IgD-negative memory B cell (primary cell): ENCODE measurements around the gene RND1. TPM values are rescaled to one million over a fixed set of nuclear protein-coding genes. Genes with fewer than 3 reads are reported as not detected.
"Not testable (repeated sequence)": the region's sequence is repeated elsewhere in the genome, so short reads cannot be mapped to it uniquely, and the experiment has no call there.

Experiments used
- H3K27ac Mint-ChIP-seq, 3 donors: one replicate each; pipeline ENCODE4 v1.8.0; 2020 to 2022; ENCODE audit warnings: mild to moderate bottlenecking in 3 of 3, mixed read lengths in 3 of 3, moderate library complexity in 1 of 3
- H3K27me3 Mint-ChIP-seq: one replicate; pipeline ENCODE4 v1.8.0; 2021; ENCODE audit warnings: mixed read lengths
- H3K36me3 Mint-ChIP-seq: one replicate; pipeline ENCODE4 v1.8.0; 2020; ENCODE audit warnings: mild to moderate bottlenecking, mixed read lengths
- H3K4me1 Mint-ChIP-seq, 3 donors: one replicate each; pipeline ENCODE4 v1.8.0; 2020 to 2022; ENCODE audit warnings: mixed read lengths in 3 of 3, mild to moderate bottlenecking in 1 of 3
- H3K4me3 Mint-ChIP-seq, 4 donors: one replicate each; pipeline ENCODE4 v1.8.0; 2020 to 2022; ENCODE audit warnings: mild to moderate bottlenecking in 4 of 4, mixed read lengths in 4 of 4, moderate library complexity in 3 of 4
- H3K9me3 Mint-ChIP-seq, 3 donors: one replicate each; pipeline ENCODE4 v1.8.0; 2020 to 2021; ENCODE audit warnings: mixed read lengths in 3 of 3, mild to moderate bottlenecking in 1 of 3
- polyA plus RNA-seq: library from polyadenylated mRNA; unstranded; fragments of 300-500 nt; fragmentation: Illumina TruSeq; gene quantifications from one replicate; pipeline ENCODE4 v1.2.3, GENCODE V29; 2021

RND1 gene
- 2.6 TPM for polyA plus RNA-seq

DNA sequence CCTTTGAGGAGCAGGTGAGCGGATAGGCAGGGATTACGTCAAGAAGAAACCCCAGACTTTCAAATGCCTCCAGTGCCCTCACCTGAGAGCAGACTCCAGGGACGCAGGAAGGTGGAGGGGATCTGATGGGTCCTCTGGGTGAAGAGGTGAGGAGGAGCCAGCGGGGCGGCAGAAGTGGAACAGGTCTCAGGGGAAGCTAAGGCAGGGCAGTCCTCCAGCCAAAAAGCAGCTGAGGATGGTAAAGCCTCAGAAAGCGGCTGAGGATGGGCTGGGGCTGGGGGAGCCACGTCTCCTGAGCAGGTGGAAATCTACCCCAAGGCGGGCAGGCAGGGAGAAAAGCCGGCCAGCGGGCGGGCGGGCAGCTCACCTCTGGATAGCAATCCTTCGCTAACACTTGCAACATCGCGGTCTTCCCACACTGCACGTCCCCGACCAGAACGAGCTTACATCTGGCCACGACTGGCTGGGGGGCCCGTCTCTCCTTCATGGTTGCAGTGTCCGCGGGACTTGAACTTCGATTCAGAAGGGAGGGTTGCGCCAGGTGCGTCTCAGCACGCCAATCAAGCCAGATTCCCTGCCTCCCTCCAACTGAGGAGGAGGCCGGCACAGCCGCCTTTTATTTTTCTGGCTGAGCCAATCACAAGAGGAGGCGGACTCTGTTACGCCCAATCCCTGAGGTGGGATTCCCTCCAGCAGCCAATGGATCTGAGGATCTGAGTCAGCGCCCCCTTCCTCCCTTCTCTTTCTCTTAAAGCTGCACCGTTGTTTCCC, at the start of gene RND1:
RND1 (minus strand) TSS at position 590 of the 771 bp plus-strand sequence; CDS start at position 487, 103 bp downstream.
- Mint-ChIP-seq H3K36me3 (peaks cover 8% of the 10 kb centered on the region), H3K4me1 (peaks cover 17 to 24% (median 18%) of the 10 kb centered on the region in 3 donors), H3K27me3 (peaks cover 13% of the 10 kb centered on the region), H3K4me3 (peak within 1 kb of the TSS; percentile 90 to 97 (median 93)), H3K9me3 (no peaks in the 10 kb centered on the region), H3K27ac (peak within 1 kb of the TSS; percentile 52 to 94 (median 91))

DNA sequence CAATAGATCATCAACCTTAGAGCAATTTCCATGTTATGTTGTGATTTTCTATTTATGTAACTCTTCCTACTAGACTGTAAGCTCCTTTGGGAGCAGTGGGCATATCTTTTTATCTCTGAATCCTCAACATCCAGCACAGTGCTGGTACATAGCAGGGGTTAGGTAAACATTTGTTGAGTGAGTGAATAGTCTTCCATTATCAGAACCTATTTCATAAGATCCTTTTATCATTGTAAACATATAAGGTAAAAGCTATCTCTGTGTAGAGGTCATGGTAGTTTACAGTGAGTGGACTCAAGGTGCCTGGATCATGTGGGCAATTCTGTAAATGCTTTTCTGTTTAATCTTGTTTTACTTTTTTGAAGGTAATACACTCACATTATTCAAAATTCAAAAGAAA, 44.5 kb upstream of the RND1 start:
- H3K36me3 Mint-ChIP-seq: no peaks in the 10 kb centered on the region
- H3K27me3 Mint-ChIP-seq: no peaks in the 10 kb centered on the region
- H3K9me3 Mint-ChIP-seq: peaks cover 0 to 2% (median 0%) of the 10 kb centered on the region in 3 donors
- H3K4me1 Mint-ChIP-seq: no peaks in the 10 kb centered on the region
- H3K27ac Mint-ChIP-seq: no peak overlapping the region
- H3K4me3 Mint-ChIP-seq: no peak overlapping the region

DNA sequence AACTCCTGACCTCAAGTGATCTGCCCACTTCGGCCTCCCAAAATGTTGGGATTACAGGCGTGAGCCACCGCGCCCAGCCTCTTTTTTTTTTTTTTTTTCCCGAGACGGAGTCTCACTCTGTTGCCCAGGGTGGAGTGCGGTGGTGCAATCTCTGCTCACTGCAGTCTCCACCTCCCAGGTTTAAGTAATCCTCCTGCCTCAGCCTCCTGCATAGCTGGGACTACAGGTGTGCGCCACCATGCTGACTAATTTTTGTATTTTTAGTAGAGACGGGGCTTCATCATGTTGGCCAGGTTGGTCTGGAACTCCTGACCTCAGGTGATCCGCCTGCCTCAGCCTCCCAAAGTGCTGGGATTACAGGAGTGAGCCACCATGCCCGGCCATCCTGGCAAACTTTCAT, 44.0 kb upstream of the RND1 start:
- not testable (repeated sequence) for H3K9me3 Mint-ChIP-seq, H3K27me3 Mint-ChIP-seq, H3K27ac Mint-ChIP-seq, H3K4me1 Mint-ChIP-seq, H3K4me3 Mint-ChIP-seq, H3K36me3 Mint-ChIP-seq

DNA sequence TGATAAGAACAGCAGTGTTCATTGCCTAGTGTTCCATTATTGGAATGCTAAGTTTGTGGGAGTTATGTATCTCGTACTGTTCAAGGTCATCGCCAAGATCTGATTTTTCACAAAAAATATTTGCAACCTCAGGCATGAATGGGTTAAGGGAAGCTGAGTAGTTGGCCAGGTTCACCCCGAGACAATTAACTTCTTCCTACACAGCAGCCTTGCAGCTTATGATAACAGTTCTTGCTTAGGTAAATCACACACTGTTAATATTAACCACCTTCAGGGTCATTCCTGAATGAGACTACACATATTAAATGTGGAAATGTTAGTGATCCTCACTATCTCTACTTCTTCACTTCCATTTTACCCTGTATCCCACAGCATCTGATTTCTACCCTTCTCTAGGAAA, 41.6 kb upstream of the RND1 start:
- Mint-ChIP-seq H3K36me3 (no peaks in the 10 kb centered on the region), H3K27me3 (peaks cover 6% of the 10 kb centered on the region), H3K4me1 (peaks cover 0 to 4% (median 3%) of the 10 kb centered on the region in 3 donors), H3K27ac (peak overlapping the region in 1 of 3 donors; percentile 11), H3K4me3 (no peak overlapping the region), H3K9me3 (no peaks in the 10 kb centered on the region)

DNA sequence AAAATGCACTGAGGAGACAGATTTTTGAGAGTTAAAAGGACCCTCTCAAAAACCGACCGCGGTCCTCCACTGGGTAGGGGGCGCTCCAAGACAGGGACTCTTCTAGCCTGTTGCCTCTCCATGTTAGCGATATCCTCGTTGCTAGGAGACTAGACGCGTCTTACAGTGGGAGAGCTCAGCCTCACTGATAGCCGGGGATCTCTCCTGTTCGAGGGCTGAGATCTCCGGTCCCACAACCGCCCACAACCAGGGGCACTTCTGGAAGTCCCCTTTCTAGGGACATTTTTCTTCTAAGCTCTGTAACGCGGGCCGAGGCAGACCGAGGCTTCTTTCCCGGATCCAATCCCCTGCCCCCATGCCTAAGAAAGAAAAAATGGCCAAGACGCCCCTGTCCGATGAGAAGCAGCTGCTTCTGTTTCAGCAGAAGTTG, 38.3 kb upstream of the RND1 start:
- Mint-ChIP-seq H3K4me3 (peak overlapping the region; percentile 48 to 89 (median 82)), H3K27ac (peak overlapping the region in 1 of 3 donors; percentile 71), H3K27me3 (peaks cover 6% of the 10 kb centered on the region), H3K36me3 (no peaks in the 10 kb centered on the region), H3K4me1 (peaks cover 0 to 4% (median 3%) of the 10 kb centered on the region in 3 donors), H3K9me3 (no peaks in the 10 kb centered on the region)

- Mint-ChIP-seq H3K36me3 (no peaks in the 10 kb centered on the region), H3K27me3 (peaks cover 9% of the 10 kb centered on the region), H3K4me1 (peaks cover 0 to 4% (median 3%) of the 10 kb centered on the region in 3 donors), H3K9me3 (no peaks in the 10 kb centered on the region), H3K4me3 (peak overlapping the region; percentile 48 to 70 (median 54)), H3K27ac (no peak overlapping the region)
These were observed 37.8 kb upstream of the RND1 start for GRCh38 chr12:48903363-48903981.

DNA sequence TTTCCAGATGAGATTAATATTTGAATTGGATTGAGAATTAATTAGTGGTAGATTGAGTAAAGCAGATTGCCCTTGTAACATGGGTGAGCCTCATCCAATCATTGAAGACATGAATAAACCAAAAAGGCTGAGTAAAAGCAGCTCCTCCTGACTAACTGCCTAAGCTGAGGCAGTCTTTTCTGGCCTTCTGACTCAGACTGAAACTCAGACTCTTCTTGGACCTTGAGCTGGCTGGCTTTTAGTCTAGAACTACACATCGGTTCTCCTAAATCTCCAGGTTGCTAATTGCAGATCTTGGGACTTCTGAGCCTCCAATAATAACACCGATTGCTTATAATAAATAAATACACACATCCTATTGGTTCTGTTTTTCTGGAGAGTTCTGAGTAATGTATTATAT, 35.6 kb upstream of the RND1 start:
- H3K27me3 Mint-ChIP-seq: peaks cover 9% of the 10 kb centered on the region
- no peaks in the 10 kb centered on the region for H3K9me3 Mint-ChIP-seq
- no peak overlapping the region for H3K27ac Mint-ChIP-seq
- H3K4me1 Mint-ChIP-seq: peaks cover 0 to 4% (median 3%) of the 10 kb centered on the region in 3 donors
- H3K4me3 Mint-ChIP-seq: no peak overlapping the region
- H3K36me3 Mint-ChIP-seq: no peaks in the 10 kb centered on the region

- Mint-ChIP-seq H3K4me1 (peaks cover 0 to 4% (median 3%) of the 10 kb centered on the region in 3 donors), H3K9me3 (no peaks in the 10 kb centered on the region), H3K27ac (no peak overlapping the region), H3K36me3 (no peaks in the 10 kb centered on the region), H3K27me3 (peaks cover 10% of the 10 kb centered on the region), H3K4me3 (no peak overlapping the region)
These were observed 34.0 kb upstream of the RND1 start for GRCh38 chr12:48899651-48900050.

GRCh38 chr12:48894271-48894670, 28.6 kb upstream of the RND1 start:
- H3K4me3 Mint-ChIP-seq: no peak overlapping the region

DNA sequence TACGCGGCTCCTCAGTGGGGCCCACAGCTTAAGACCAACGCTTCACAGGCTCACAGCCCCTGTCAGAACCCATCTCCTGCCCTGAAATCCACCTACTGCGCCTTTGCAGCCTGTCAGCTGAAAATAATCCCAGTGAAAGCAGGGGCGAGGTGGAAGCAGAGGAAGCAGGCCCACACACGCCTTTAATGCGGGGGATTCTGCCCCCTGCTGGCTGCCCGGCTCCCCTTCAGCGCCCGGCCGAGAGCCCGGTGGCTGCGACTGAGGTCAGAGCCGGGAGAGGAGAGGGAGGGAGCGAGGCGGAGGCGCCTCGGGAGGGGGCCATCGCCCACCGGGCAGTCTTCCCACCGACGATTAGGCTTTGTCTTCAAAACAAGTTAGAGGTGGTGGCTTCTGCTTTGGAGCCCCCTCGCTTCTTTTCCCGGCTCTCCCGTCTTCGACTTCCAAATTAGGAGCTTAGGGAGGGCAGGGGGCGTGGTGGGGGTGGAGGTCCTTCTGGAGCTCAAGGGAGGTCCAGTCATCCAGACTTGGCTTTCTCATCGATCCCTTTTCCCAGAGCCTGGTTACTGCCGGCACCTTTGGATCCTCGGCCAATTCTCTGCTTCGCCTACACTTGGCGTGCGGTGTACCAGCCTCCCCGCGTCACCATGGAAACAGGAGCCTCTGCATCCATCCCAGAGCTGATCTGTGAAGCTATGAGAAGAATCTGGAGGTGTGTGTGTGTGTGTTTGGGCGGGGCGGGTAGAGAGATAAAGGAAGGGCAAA, 25.2 kb upstream of the RND1 start:
- Mint-ChIP-seq H3K27me3 (peaks cover 14% of the 10 kb centered on the region), H3K4me3 (peak overlapping the region in 1 of 4 donors; percentile 37), H3K4me1 (peaks cover 0 to 2% (median 0%) of the 10 kb centered on the region in 3 donors), H3K27ac (peak overlapping the region in 1 of 3 donors; percentile 57), H3K36me3 (peaks cover 1% of the 10 kb centered on the region), H3K9me3 (no peaks in the 10 kb centered on the region)

More at GRCh38 chr12:48894271-48894670, 28.6 kb upstream of the RND1 start:
- H3K27me3 Mint-ChIP-seq: peaks cover 17% of the 10 kb centered on the region
- H3K36me3 Mint-ChIP-seq: peaks cover 1% of the 10 kb centered on the region
- peaks cover 0 to 2% (median 0%) of the 10 kb centered on the region in 3 donors for H3K4me1 Mint-ChIP-seq
- H3K27ac Mint-ChIP-seq: no peak overlapping the region
- H3K9me3 Mint-ChIP-seq: no peaks in the 10 kb centered on the region

DNA sequence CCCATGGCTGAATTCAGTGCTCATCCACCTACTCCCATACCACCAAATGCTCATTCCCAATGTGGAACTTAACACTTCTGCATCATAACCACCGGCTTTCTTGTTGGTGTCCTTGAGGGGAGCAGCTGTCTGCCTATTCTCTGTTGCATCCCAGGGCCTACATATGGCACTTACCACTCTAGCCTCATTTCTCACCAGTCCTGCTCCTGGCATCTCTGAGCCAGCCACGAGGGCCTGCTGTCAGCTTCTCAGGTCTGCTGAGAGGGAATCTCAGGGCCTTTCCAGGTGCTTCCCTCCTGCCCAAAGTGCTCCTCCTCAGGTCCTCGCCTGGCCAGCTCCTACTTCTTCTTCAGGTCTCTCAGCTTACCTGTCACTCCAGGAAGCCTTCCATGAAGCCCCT, 24.0 kb upstream of the RND1 start:
- peak overlapping the region in 1 of 4 donors; percentile 44 for H3K4me3 Mint-ChIP-seq
- peaks cover 1% of the 10 kb centered on the region for H3K36me3 Mint-ChIP-seq
- no peak overlapping the region for H3K27ac Mint-ChIP-seq
- peaks cover 12% of the 10 kb centered on the region for H3K27me3 Mint-ChIP-seq
- no peaks in the 10 kb centered on the region for H3K9me3 Mint-ChIP-seq
- peaks cover 0 to 2% (median 0%) of the 10 kb centered on the region in 3 donors for H3K4me1 Mint-ChIP-seq

DNA sequence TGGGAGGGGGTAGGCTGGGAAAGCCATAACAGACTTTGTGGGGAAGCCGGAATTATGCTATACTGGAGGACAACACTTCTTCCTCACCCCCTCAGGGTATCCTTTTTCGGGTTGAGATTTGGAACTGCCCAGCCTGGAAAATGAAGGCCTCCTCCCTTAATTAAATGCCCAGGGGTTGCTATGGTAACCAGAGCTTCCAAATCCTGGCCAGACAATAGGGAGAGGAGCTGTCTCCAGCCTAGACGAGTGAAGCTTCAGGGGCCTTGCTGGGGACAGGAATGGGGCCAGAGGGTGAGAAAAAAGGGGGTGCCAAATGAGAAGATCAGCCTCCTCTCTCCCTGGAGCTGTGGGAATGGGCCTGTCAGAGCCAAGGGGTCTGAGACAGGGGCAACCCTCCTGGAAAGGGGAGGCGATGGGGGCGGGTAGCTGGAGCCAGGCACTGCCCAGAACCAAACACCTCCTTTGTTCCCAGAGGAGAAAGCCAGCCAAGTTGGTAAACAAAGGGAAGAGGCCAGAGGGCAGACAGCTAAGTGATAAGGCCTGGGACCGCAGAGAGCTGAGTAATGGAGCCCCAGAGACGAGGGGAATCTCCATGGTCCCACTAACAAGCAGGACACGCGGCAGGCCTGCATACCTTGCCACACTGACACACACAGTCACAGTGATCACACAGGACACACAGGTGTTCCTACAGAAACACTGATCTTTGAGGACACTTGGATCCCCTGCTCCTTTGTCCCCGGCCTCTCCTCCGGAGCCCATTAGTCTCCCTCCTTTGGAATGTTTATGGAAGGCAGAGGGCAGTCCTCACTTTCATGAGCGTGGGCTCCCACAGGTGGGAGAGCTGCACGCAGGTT, 17.9 kb upstream of the RND1 start:
- Mint-ChIP-seq H3K27me3 (peaks cover 19% of the 10 kb centered on the region), H3K27ac (no peak overlapping the region), H3K4me3 (no peak overlapping the region), H3K36me3 (no peaks in the 10 kb centered on the region), H3K9me3 (no peaks in the 10 kb centered on the region), H3K4me1 (no peaks in the 10 kb centered on the region)

DNA sequence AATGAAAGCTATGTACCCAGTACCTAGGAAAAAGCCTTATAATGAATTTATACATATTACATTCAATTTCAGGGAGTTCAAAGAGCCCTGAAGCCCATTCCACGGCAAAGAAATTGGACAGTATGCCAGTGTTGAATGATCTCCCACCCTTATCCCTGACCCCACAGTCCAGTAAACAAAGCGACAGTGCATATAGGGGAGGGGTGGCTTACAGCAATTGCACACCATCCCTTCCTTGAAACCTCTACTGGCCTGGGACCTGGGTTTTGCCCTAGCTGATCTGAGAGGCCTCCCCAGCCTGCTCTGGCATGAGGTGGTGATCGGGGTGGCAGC, 17.3 kb upstream of the RND1 start:
- H3K4me1 Mint-ChIP-seq: no peaks in the 10 kb centered on the region
- no peaks in the 10 kb centered on the region for H3K36me3 Mint-ChIP-seq
- H3K9me3 Mint-ChIP-seq: no peaks in the 10 kb centered on the region
- H3K27me3 Mint-ChIP-seq: peaks cover 19% of the 10 kb centered on the region
- no peak overlapping the region for H3K27ac Mint-ChIP-seq
- no peak overlapping the region for H3K4me3 Mint-ChIP-seq

DNA sequence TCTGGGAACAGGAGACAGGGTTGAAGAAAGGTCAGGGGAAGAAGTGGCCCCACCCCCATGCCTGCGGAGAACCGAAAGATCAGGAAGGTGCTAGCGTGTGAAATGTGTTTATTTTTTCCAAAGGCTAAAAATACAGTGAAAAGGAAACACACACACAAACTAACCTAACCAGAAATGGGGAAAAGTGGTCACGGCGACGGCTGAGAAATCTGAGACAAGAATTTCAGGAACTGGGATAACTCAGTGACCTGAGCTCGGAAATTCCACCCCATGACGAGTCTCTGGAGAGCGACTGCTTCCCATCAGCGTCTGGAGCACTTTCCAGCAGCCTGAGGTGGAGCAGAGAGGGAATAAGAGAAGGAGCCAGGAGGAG, 16.6 kb upstream of the RND1 start:
- H3K4me1 Mint-ChIP-seq: no peaks in the 10 kb centered on the region
- peaks cover 19% of the 10 kb centered on the region for H3K27me3 Mint-ChIP-seq
- H3K9me3 Mint-ChIP-seq: no peaks in the 10 kb centered on the region
- no peaks in the 10 kb centered on the region for H3K36me3 Mint-ChIP-seq
- H3K27ac Mint-ChIP-seq: no peak overlapping the region
- H3K4me3 Mint-ChIP-seq: no peak overlapping the region
